ENCODE data around the gene C9orf72.

GRCh38 chr9:27542508-27542907 lies 30.8 kb downstream of the C9orf72 start:
- TF ChIP-seq EZH2 (IDR thresholded peaks at IDR 0.05; ENCODE audit: borderline replicate concordance, low read depth, low read length, poor library complexity, severe bottlenecking) (no peak), CTCF (conservative IDR thresholded peaks at IDR 0.05; ENCODE audit: low read depth, low read length) (no peak)

Measured in A673 (cell line).